ENCODE measurements around the gene TOX2. TPM values are rescaled to one million over a fixed set of nuclear protein-coding genes. Genes with fewer than 3 reads are reported as not detected.

The TOX2 gene
- total RNA-seq, 1 donor: 1.1 TPM

DNA sequence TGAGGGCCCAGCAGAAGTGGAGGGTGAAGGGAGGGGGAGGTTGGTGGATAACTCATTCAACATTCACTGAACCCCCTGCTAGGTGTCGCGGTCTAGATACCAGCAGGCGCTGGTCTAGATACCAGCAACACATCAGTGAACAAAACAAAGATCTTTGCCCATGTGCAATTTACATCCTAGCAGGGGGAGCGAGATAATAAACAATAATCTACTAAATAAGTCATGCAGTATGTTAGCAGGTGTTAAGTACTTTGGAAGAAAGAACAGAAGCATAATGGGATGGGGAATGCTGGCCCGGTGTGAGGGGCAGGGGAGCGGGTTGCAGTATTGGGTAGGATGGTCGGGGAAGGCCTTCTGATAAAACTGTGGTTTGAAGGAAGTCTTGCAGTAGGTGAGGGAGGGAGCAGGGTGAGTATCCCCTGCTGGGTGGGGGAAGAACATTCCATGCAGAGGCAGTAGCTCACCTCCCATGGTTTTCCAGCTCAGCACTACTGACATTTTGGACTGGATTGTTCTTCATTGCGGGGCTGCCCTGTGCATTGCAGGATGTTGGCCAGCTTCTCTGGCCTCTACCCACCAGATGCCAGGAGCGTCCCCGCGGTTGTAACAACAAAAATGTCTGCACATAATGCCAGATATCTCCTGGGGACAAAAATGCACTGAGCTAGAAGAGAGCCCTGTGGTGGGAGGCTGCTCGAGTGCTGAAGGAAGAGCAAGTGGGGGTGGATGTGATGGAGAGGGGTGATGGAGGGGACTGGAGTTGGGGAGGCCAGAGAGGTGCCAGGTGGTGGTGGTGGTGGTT is 117.3 kb downstream of the TOX2 start:
- H2AFZ ChIP-seq (ENCODE audit: low read length): no peak overlapping the region
- H3K4me3 ChIP-seq (ENCODE audit: insufficient read depth, low read length): no peak overlapping the region
- TF ChIP-seq, protein P1, sequence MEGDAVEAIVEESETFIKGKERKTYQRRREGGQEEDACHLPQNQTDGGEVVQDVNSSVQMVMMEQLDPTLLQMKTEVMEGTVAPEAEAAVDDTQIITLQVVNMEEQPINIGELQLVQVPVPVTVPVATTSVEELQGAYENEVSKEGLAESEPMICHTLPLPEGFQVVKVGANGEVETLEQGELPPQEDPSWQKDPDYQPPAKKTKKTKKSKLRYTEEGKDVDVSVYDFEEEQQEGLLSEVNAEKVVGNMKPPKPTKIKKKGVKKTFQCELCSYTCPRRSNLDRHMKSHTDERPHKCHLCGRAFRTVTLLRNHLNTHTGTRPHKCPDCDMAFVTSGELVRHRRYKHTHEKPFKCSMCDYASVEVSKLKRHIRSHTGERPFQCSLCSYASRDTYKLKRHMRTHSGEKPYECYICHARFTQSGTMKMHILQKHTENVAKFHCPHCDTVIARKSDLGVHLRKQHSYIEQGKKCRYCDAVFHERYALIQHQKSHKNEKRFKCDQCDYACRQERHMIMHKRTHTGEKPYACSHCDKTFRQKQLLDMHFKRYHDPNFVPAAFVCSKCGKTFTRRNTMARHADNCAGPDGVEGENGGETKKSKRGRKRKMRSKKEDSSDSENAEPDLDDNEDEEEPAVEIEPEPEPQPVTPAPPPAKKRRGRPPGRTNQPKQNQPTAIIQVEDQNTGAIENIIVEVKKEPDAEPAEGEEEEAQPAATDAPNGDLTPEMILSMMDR (IDR thresholded peaks at IDR 0.05; ENCODE audit: extremely low read depth, low read depth, low read length): no peak
- H3K4me2 ChIP-seq (ENCODE audit: insufficient read depth, low read length): no peak overlapping the region
- H3K36me3 ChIP-seq (ENCODE audit: insufficient read depth, low read length): no peaks in the 10 kb centered on the region
- no peaks in the 10 kb centered on the region for H3K9me3 ChIP-seq (ENCODE audit: low read depth, low read length)
- H3K27ac ChIP-seq (ENCODE audit: low read depth, low read length): no peak overlapping the region
- no peaks in the 10 kb centered on the region for H4K20me1 ChIP-seq (ENCODE audit: insufficient read depth, low read length)
- DNase-seq (ENCODE audit: insufficient read length, low spot score, missing footprints): no peak
- peaks cover 21% of the 10 kb centered on the region for H3K27me3 ChIP-seq (ENCODE audit: insufficient read depth, low read length)
- no peaks in the 10 kb centered on the region for H3K79me2 ChIP-seq (ENCODE audit: insufficient read depth, low read length)
- no peaks in the 10 kb centered on the region for H3K4me1 ChIP-seq (ENCODE audit: insufficient read depth, low read length)

- Histone ChIP-seq H3K4me2 (ENCODE audit: insufficient read depth, low read length) (no peak overlapping the region), H3K4me3 (ENCODE audit: insufficient read depth, low read length) (no peak overlapping the region), H3K36me3 (ENCODE audit: insufficient read depth, low read length) (no peaks in the 10 kb centered on the region), H3K27ac (ENCODE audit: low read depth, low read length) (no peak overlapping the region), H3K4me1 (ENCODE audit: insufficient read depth, low read length) (no peaks in the 10 kb centered on the region), H2AFZ (ENCODE audit: low read length) (no peak overlapping the region), H3K9me3 (ENCODE audit: low read depth, low read length) (no peaks in the 10 kb centered on the region), H4K20me1 (ENCODE audit: insufficient read depth, low read length) (no peaks in the 10 kb centered on the region), H3K79me2 (ENCODE audit: insufficient read depth, low read length) (no peaks in the 10 kb centered on the region), H3K27me3 (ENCODE audit: insufficient read depth, low read length) (peaks cover 28% of the 10 kb centered on the region)
- TF ChIP-seq, protein P1 (IDR thresholded peaks at IDR 0.05; ENCODE audit: extremely low read depth, low read depth, low read length): no peak
- no peak for DNase-seq (ENCODE audit: insufficient read length, low spot score, missing footprints)
These were observed 118.1 kb downstream of the TOX2 start for GRCh38 chr20:44032583-44033331.

DNA sequence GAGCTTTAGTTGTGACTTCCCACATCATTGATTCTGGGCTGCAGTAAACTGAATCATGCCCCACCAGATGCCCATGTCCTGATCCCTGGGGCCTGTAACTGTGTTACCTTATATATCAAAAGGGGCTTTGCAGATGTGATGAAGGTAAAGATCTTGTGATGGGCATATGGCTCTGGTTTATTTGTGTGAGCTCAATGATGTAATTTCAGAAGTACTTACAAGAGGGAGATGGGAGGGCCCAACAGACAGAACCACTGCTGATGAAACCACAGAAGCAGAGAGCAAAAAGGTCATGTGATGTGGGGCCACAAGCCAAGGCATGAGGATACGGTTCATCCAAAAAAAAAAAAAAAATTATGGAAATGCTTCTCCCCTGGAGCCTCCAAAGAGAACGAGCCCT is 118.7 kb downstream of the TOX2 start:
- Histone ChIP-seq H3K79me2 (ENCODE audit: insufficient read depth, low read length) (no peaks in the 10 kb centered on the region), H3K9me3 (ENCODE audit: low read depth, low read length) (no peaks in the 10 kb centered on the region), H3K4me3 (ENCODE audit: insufficient read depth, low read length) (no peak overlapping the region), H3K27ac (ENCODE audit: low read depth, low read length) (no peak overlapping the region), H3K36me3 (ENCODE audit: insufficient read depth, low read length) (no peaks in the 10 kb centered on the region), H2AFZ (ENCODE audit: low read length) (no peak overlapping the region), H3K4me1 (ENCODE audit: insufficient read depth, low read length) (no peaks in the 10 kb centered on the region), H4K20me1 (ENCODE audit: insufficient read depth, low read length) (no peaks in the 10 kb centered on the region), H3K4me2 (ENCODE audit: insufficient read depth, low read length) (no peak overlapping the region), H3K27me3 (ENCODE audit: insufficient read depth, low read length) (peaks cover 31% of the 10 kb centered on the region)
- TF ChIP-seq, protein P1 (IDR thresholded peaks at IDR 0.05; ENCODE audit: extremely low read depth, low read depth, low read length): no peak
- DNase-seq (ENCODE audit: insufficient read length, low spot score, missing footprints): no peak

GRCh38 chr20:44033873-44034272 is 119.2 kb downstream of the TOX2 start:
- no peak overlapping the region for H3K4me3 ChIP-seq (ENCODE audit: insufficient read depth, low read length)
- no peaks in the 10 kb centered on the region for H3K4me1 ChIP-seq (ENCODE audit: insufficient read depth, low read length)
- H3K27me3 ChIP-seq (ENCODE audit: insufficient read depth, low read length): peaks cover 34% of the 10 kb centered on the region
- no peaks in the 10 kb centered on the region for H3K36me3 ChIP-seq (ENCODE audit: insufficient read depth, low read length)
- no peaks in the 10 kb centered on the region for H4K20me1 ChIP-seq (ENCODE audit: insufficient read depth, low read length)
- no peak overlapping the region for H2AFZ ChIP-seq (ENCODE audit: low read length)
- no peaks in the 10 kb centered on the region for H3K79me2 ChIP-seq (ENCODE audit: insufficient read depth, low read length)
- H3K4me2 ChIP-seq (ENCODE audit: insufficient read depth, low read length): no peak overlapping the region
- no peaks in the 10 kb centered on the region for H3K9me3 ChIP-seq (ENCODE audit: low read depth, low read length)
- H3K27ac ChIP-seq (ENCODE audit: low read depth, low read length): no peak overlapping the region
- no peak for DNase-seq (ENCODE audit: insufficient read length, low spot score, missing footprints)
- TF ChIP-seq, protein P1 (IDR thresholded peaks at IDR 0.05; ENCODE audit: extremely low read depth, low read depth, low read length): no peak
